GM12891 (cell line): Measurements from ENCODE around the gene SYNE3.

ENCODE experiments used
- PAX5 ChIP-seq: IDR thresholded peaks from 2 replicates; pipeline ENCODE4 v1.6.1; 2011; ENCODE audit warnings: low read length, moderate library complexity, mild to moderate bottlenecking; ENCODE audit not compliant: insufficient read depth, severe bottlenecking
- POLR2A ChIP-seq: IDR thresholded peaks from 2 replicates; pipeline ENCODE4 v1.6.1; 2011; ENCODE audit warnings: low read depth, low read length, control low read depth
- POLR2AphosphoS5 ChIP-seq: IDR thresholded peaks from 2 replicates; pipeline ENCODE4 v1.6.1; 2011; ENCODE audit warnings: low read depth, low read length, control low read depth
- POU2F2 ChIP-seq: IDR thresholded peaks from 2 replicates; pipeline ENCODE4 v1.6.1; 2011; ENCODE audit warnings: low read depth, mild to moderate bottlenecking, control low read depth, low read length, moderate library complexity
- SPI1 ChIP-seq: IDR thresholded peaks from 2 replicates; pipeline ENCODE4 v1.6.1; 2011; ENCODE audit warnings: low read depth, low read length, control low read depth
- TAF1 ChIP-seq: IDR thresholded peaks from 2 replicates; pipeline ENCODE4 v1.6.1; 2011; ENCODE audit warnings: low read depth, low read length, control low read depth

GRCh38 chr14:95555053-95555452 lies 38.6 kb upstream of the SYNE3 start:
- TF ChIP-seq POLR2A: no peak
- TF ChIP-seq TAF1: no peak
- no peak for TF ChIP-seq POLR2AphosphoS5
- no peak for TF ChIP-seq POU2F2
- TF ChIP-seq SPI1: no peak
- no peak for TF ChIP-seq PAX5
